Measurements from ENCODE around the gene EDAR. TPM values are rescaled to one million over a fixed set of nuclear protein-coding genes. Genes with fewer than 3 reads are reported as not detected.

EDAR gene
- total and polyA plus RNA-seq, 2 donors (not counting 1 experiment from before 2014, with no cell fraction given) = not detected

DNA sequence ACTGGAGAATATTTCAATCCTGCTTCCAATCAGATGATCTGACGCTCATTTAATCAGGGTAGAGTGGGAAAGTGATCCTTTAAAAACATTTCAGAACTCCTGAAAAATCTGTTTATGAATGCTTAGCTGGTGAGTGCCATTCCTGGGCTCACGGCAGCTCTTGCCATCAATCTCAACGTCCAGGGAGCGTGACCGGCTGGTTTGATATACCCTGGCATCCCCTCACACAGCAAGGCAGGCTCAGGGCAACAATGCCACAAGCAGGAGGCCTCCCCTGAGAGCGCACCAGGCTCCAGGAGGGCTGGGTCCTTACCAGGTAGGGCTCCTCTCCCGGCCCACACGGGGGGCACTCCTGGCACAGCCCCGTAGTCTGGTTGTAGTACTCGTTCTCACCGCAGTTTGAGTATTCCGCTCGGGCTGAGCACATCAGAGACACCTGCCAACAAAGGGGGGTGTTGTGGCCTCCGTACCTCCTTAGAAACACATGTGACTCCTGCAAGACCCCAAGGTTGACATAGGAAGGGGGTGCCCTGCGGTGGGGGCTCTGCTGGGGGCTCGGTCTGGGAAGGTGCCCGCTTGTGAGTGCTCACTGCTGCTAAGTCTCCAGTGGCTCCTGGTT is 59.1 kb downstream of the EDAR start:
- Histone ChIP-seq H3K36me3 (ENCODE audit: control insufficient read depth, insufficient read depth, low read length) (no peaks in the 10 kb centered on the region), H3K4me1 (ENCODE audit: control insufficient read depth, extremely low read depth, insufficient read depth, low read length) (no peaks in the 10 kb centered on the region), H3K79me2 (ENCODE audit: control insufficient read depth, insufficient read depth, low read length) (no peaks in the 10 kb centered on the region), H3K4me2 (ENCODE audit: extremely low read depth, insufficient read depth, low read length) (no peak overlapping the region), H3K27me3 (ENCODE audit: control insufficient read depth, insufficient read depth, low read length) (peaks cover 18% of the 10 kb centered on the region), H3K27ac (ENCODE audit: insufficient read depth, low read length) (no peak overlapping the region), H4K20me1 (ENCODE audit: control insufficient read depth, extremely low read depth, insufficient read depth, low read length) (no peaks in the 10 kb centered on the region), H3K4me3 (replicated peaks in 1 of 4; ENCODE audit: control extremely low read depth in 1 of 4, insufficient read depth in 1 of 4, low read depth in 3 of 4, low read length in 4 of 4) (no peak overlapping the region), H3K9ac (ENCODE audit: insufficient read depth, low read length) (no peak overlapping the region), H2AFZ (ENCODE audit: low read length) (no peak overlapping the region), H3K9me3 (ENCODE audit: control insufficient read depth, insufficient read depth, low read depth, low read length) (no peaks in the 10 kb centered on the region)
- TF ChIP-seq, protein P1, sequence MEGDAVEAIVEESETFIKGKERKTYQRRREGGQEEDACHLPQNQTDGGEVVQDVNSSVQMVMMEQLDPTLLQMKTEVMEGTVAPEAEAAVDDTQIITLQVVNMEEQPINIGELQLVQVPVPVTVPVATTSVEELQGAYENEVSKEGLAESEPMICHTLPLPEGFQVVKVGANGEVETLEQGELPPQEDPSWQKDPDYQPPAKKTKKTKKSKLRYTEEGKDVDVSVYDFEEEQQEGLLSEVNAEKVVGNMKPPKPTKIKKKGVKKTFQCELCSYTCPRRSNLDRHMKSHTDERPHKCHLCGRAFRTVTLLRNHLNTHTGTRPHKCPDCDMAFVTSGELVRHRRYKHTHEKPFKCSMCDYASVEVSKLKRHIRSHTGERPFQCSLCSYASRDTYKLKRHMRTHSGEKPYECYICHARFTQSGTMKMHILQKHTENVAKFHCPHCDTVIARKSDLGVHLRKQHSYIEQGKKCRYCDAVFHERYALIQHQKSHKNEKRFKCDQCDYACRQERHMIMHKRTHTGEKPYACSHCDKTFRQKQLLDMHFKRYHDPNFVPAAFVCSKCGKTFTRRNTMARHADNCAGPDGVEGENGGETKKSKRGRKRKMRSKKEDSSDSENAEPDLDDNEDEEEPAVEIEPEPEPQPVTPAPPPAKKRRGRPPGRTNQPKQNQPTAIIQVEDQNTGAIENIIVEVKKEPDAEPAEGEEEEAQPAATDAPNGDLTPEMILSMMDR (conservative IDR thresholded peaks at IDR 0.05 in 1 of 2, IDR thresholded peaks at IDR 0.05 in 1 of 2; ENCODE audit: low read depth in 1 of 2, low read length in 2 of 2) = no peak
- no peak for TF ChIP-seq EZH2 (IDR thresholded peaks at IDR 0.05; ENCODE audit: low read length, missing control alignments)
- DNase-seq (ENCODE audit: low read depth in 2 of 2) = no peak

DNA sequence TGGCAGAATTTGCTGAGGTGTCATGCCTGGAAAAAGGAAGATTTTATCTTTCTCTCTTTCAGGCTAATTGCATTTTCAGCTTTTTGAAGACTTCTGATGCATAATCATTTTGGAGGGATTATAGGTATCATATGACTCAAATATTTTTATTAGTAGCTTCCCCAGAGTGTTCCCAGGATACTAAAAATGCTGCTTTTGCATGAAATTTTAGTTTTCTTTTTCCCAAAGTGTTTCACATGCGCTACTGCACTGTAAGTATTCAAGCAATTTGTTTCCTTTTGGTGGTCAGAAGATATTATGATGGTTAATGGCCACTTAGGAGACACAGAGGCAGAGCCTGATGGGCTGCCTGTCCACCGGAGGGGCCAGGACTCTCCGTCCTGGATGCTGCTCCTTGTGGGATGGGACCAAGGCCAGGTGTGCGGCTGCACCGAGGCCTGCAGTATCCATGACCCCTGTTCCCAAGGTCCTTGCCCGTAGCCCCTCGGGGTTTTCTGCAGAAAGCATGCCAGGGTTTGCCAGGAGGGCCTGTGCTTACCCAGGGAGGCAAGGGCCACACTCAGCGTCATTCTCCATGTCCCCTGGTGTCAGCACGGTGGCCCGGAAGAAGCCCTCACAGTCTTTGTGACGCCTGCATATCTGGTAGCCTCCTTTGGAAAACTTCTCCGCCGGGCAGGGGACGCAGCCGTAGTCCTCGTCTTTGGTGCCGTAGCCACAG is 60.2 kb downstream of the EDAR start:
- TF ChIP-seq EZH2 (IDR thresholded peaks at IDR 0.05; ENCODE audit: low read length, missing control alignments) = no peak
- TF ChIP-seq, protein P1 (conservative IDR thresholded peaks at IDR 0.05 in 1 of 2, IDR thresholded peaks at IDR 0.05 in 1 of 2; ENCODE audit: low read depth in 1 of 2, low read length in 2 of 2) = no peak
- Histone ChIP-seq H3K36me3 (ENCODE audit: control insufficient read depth, insufficient read depth, low read length) (no peaks in the 10 kb centered on the region), H3K4me1 (ENCODE audit: control insufficient read depth, extremely low read depth, insufficient read depth, low read length) (no peaks in the 10 kb centered on the region), H3K27ac (ENCODE audit: insufficient read depth, low read length) (no peak overlapping the region), H3K4me2 (ENCODE audit: extremely low read depth, insufficient read depth, low read length) (no peak overlapping the region), H3K4me3 (replicated peaks in 1 of 4; ENCODE audit: control extremely low read depth in 1 of 4, insufficient read depth in 1 of 4, low read depth in 3 of 4, low read length in 4 of 4) (no peak overlapping the region), H2AFZ (ENCODE audit: low read length) (no peak overlapping the region), H3K79me2 (ENCODE audit: control insufficient read depth, insufficient read depth, low read length) (no peaks in the 10 kb centered on the region), H3K9ac (ENCODE audit: insufficient read depth, low read length) (no peak overlapping the region), H3K9me3 (ENCODE audit: control insufficient read depth, insufficient read depth, low read depth, low read length) (no peaks in the 10 kb centered on the region), H3K27me3 (ENCODE audit: control insufficient read depth, insufficient read depth, low read length) (peaks cover 16% of the 10 kb centered on the region), H4K20me1 (ENCODE audit: control insufficient read depth, extremely low read depth, insufficient read depth, low read length) (no peaks in the 10 kb centered on the region)
- DNase-seq (ENCODE audit: low read depth in 2 of 2) = no peak

DNA sequence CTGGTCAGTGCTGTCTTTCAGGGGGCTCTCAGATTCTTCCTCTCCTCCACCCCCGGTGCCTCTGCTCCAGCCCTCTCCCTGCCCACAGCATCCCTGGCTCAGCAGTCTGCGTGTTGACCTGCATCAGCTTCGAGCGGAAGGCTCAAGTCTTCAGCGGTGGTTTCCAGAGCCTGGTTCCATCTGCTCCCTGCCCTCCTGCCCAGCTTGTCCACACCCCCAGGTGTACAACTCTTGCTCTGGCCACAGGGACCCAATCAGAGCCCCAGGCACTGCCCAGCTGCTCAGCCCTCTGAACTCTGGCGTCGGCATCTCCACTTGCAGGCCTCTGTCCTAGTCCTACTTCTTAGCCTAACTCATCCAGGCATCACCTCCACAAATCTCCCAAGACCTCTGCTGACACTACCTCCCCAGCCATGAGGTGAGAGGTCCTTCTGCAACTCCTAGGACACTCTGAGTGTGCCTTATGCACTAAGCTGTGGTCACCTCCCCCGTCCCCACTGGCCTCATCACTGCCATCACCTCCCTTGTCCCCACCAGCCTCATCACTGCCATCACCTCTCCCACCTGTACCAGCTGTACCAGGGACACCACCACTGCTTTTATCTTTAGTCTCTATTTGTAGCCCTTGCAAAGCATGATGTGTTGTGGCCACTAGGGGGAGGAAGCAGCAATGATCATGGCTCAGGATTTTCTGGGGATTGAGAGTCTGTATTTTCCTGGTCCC is 60.9 kb downstream of the EDAR start:
- Histone ChIP-seq H3K4me2 (ENCODE audit: extremely low read depth, insufficient read depth, low read length) (no peak overlapping the region), H3K36me3 (ENCODE audit: control insufficient read depth, insufficient read depth, low read length) (no peaks in the 10 kb centered on the region), H3K27me3 (ENCODE audit: control insufficient read depth, insufficient read depth, low read length) (peaks cover 20% of the 10 kb centered on the region), H3K4me3 (replicated peaks in 1 of 4; ENCODE audit: control extremely low read depth in 1 of 4, insufficient read depth in 1 of 4, low read depth in 3 of 4, low read length in 4 of 4) (no peak overlapping the region), H3K4me1 (ENCODE audit: control insufficient read depth, extremely low read depth, insufficient read depth, low read length) (no peaks in the 10 kb centered on the region), H3K9ac (ENCODE audit: insufficient read depth, low read length) (no peak overlapping the region), H3K9me3 (ENCODE audit: control insufficient read depth, insufficient read depth, low read depth, low read length) (no peaks in the 10 kb centered on the region), H3K79me2 (ENCODE audit: control insufficient read depth, insufficient read depth, low read length) (no peaks in the 10 kb centered on the region), H4K20me1 (ENCODE audit: control insufficient read depth, extremely low read depth, insufficient read depth, low read length) (no peaks in the 10 kb centered on the region), H2AFZ (ENCODE audit: low read length) (no peak overlapping the region), H3K27ac (ENCODE audit: insufficient read depth, low read length) (no peak overlapping the region)
- TF ChIP-seq, protein P1 (conservative IDR thresholded peaks at IDR 0.05 in 1 of 2, IDR thresholded peaks at IDR 0.05 in 1 of 2; ENCODE audit: low read depth in 1 of 2, low read length in 2 of 2) = peak; percentile 88 to 96
- TF ChIP-seq EZH2 (IDR thresholded peaks at IDR 0.05; ENCODE audit: low read length, missing control alignments) = no peak
- peak; percentile 37 to 66 for DNase-seq (ENCODE audit: low read depth in 2 of 2)

Measured in fibroblast of lung (primary cell).